MM.1S (cell line): ENCODE results near the gene CDK8.

Experiments
- CTCF ChIP-seq: fragments of 300-600 bp; sonication (generic); IDR thresholded peaks from 2 replicates; pipeline ENCODE4 v1.5.1; 2016; ENCODE audit warnings: antibody characterized with exemption, low read length, mixed read lengths
- EZH2phosphoT487 ChIP-seq: fragments of 300-600 bp; sonication (generic); IDR thresholded peaks from 2 replicates; pipeline ENCODE4 v1.6.1; 2018; ENCODE audit warnings: antibody characterized with exemption, low read length

GRCh38 chr13:26225896-26226617, 27.9 kb upstream of the CDK8 start:
- TF ChIP-seq CTCF: no peak
- TF ChIP-seq EZH2phosphoT487: no peak
